Measurements from ENCODE around the gene RPA1. TPM values are rescaled to one million over a fixed set of nuclear protein-coding genes. Genes with fewer than 3 reads are reported as not detected.

RPA1 gene
- 100 to 1,000 TPM; 314 to 325 TPM for total RNA-seq

GRCh38 chr17:1829592-1830257 is at the start of gene RPA1, which contains the start of gene SMYD4:
Gene RPA1 (plus strand): TSS chr17:1830005. CDS start chr17:1830094, 89 bp downstream.
Gene SMYD4 (minus strand): TSS chr17:1829902. CDS start chr17:1827994, 1,908 bp downstream.
- H3K27ac Mint-ChIP-seq, result peak within 1 kb of the TSS; percentile 91
- CTCF ChIA-PET, result interaction anchor here (0.7 to 2.5 kb wide), 5 partner anchors 34 to 114 kb away, joined by 3 to 17 read pairs (median 3); no protein-coding TSS in a partner anchor
- H3K4me1 Mint-ChIP-seq (ENCODE audit: low read depth), result peaks cover 71% of the 10 kb centered on the region
- peak within 1 kb of the TSS; percentile 91 for H3K4me3 Mint-ChIP-seq
- H3K36me3 Mint-ChIP-seq (ENCODE audit: low read depth), result peaks cover 55% of the 10 kb centered on the region
- no peaks in the 10 kb centered on the region for H3K9me3 Mint-ChIP-seq (ENCODE audit: insufficient read depth)
- DNase-seq (peak; percentile 92), ATAC-seq (peak; percentile 99)
- H3K27me3 Mint-ChIP-seq (ENCODE audit: low read depth), result no peaks in the 10 kb centered on the region
- POLR2A ChIA-PET, result interaction anchor here (0.6 to 2.4 kb wide), 14 partner anchors 10 to 507 kb away, joined by 3 to 16 read pairs (median 3); partner anchors contain the start of genes CRK, INPP5K, TSR1 and WDR81

DNA sequence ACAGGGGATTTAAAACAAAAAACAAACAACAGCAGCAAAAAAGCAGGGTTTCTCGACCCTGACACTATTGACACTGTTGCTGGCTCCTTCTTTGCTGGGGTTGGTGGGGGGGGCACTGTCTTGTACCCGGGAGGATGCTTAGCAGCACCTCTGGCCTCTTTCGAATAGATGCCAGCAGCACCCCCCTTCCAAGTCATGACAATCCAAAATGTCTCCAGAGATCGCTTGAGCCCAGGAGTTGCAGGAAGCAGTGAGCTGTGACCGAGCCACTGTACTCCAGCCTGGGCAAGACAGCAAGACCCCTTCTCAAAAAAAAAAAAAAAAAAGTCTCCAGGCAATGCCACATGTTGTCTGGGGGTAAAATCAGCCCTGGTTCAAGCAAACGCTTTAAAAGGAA is 47.6 kb upstream of the RPA1 start:
- ChIA-PET CTCF (interaction anchor here (2.1 to 4.3 kb wide), 3 partner anchors 61 to 65 kb away, joined by 10 to 35 read pairs (median 16); no protein-coding TSS in a partner anchor), POLR2A (no interaction called here)
- Mint-ChIP-seq H3K27me3 (ENCODE audit: low read depth) (no peaks in the 10 kb centered on the region), H3K4me3 (no peak overlapping the region), H3K4me1 (ENCODE audit: low read depth) (peaks cover 12% of the 10 kb centered on the region), H3K9me3 (ENCODE audit: insufficient read depth) (no peaks in the 10 kb centered on the region), H3K36me3 (ENCODE audit: low read depth) (peaks cover 53% of the 10 kb centered on the region), H3K27ac (peak overlapping the region; percentile 20)
- no peak for ATAC-seq
- DNase-seq, result no peak

- H3K36me3 Mint-ChIP-seq (ENCODE audit: low read depth), result peaks cover 53% of the 10 kb centered on the region
- ChIA-PET CTCF (interaction anchor here (0.8 to 4.3 kb wide), 9 partner anchors 11 to 117 kb away, joined by 3 to 35 read pairs (median 6); no protein-coding TSS in a partner anchor), POLR2A (interaction anchor here (1.0 kb wide), 1 partner anchor 10 kb away, joined by 3 read pairs; no protein-coding TSS in a partner anchor)
- ATAC-seq, result no peak
- peaks cover 12% of the 10 kb centered on the region for H3K4me1 Mint-ChIP-seq (ENCODE audit: low read depth)
- H3K9me3 Mint-ChIP-seq (ENCODE audit: insufficient read depth), result no peaks in the 10 kb centered on the region
- H3K4me3 Mint-ChIP-seq, result no peak overlapping the region
- H3K27me3 Mint-ChIP-seq (ENCODE audit: low read depth), result no peaks in the 10 kb centered on the region
- no peak for DNase-seq
- H3K27ac Mint-ChIP-seq, result no peak overlapping the region
Measured at GRCh38 chr17:1783271-1783670, 46.5 kb upstream of the RPA1 start.

GRCh38 chr17:1783834-1784611 is 45.8 kb upstream of the RPA1 start:
- no peaks in the 10 kb centered on the region for H3K27me3 Mint-ChIP-seq (ENCODE audit: low read depth)
- H3K4me3 Mint-ChIP-seq, result no peak overlapping the region
- CTCF ChIA-PET, result interaction anchor here (0.7 to 4.3 kb wide), 11 partner anchors 11 to 118 kb away, joined by 3 to 35 read pairs (median 5); no protein-coding TSS in a partner anchor
- H3K36me3 Mint-ChIP-seq (ENCODE audit: low read depth), result peaks cover 54% of the 10 kb centered on the region
- DNase-seq (no peak), ATAC-seq (no peak)
- H3K4me1 Mint-ChIP-seq (ENCODE audit: low read depth), result peaks cover 12% of the 10 kb centered on the region
- no peaks in the 10 kb centered on the region for H3K9me3 Mint-ChIP-seq (ENCODE audit: insufficient read depth)
- peak overlapping the region; percentile 33 for H3K27ac Mint-ChIP-seq
- POLR2A ChIA-PET, result interaction anchor here (1.0 kb wide), 1 partner anchor 11 kb away, joined by 3 read pairs; no protein-coding TSS in a partner anchor

- peaks cover 12% of the 10 kb centered on the region for H3K4me1 Mint-ChIP-seq (ENCODE audit: low read depth)
- H3K4me3 Mint-ChIP-seq, result no peak overlapping the region
- ATAC-seq (no peak), DNase-seq (no peak)
- no peaks in the 10 kb centered on the region for H3K9me3 Mint-ChIP-seq (ENCODE audit: insufficient read depth)
- no peaks in the 10 kb centered on the region for H3K27me3 Mint-ChIP-seq (ENCODE audit: low read depth)
- ChIA-PET CTCF (no interaction called here), POLR2A (no interaction called here)
- peaks cover 50% of the 10 kb centered on the region for H3K36me3 Mint-ChIP-seq (ENCODE audit: low read depth)
- peak overlapping the region; percentile 53 for H3K27ac Mint-ChIP-seq
Measured at GRCh38 chr17:1785930-1786329, 43.9 kb upstream of the RPA1 start.

DNA sequence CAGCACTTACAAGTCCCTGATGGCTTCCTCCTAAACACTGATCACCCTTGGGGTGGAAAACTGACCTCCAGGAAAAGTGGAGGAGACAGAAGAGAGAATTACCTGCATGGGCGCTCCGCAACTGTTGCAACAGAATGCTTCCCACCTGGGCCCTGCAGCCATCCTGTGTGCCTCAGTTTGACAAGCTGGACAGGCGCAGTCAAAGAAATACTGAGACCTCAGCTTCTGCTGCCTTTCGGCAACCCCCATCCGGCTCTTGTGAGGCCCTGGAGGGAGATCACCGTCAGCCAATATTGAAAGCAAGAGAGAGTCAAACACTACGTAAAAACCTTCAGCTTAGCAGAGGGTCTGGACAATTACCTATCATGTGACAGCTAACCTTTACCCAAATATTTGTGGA is 43.1 kb upstream of the RPA1 start:
- ChIA-PET CTCF (no interaction called here), POLR2A (no interaction called here)
- Mint-ChIP-seq H3K4me1 (ENCODE audit: low read depth) (peaks cover 12% of the 10 kb centered on the region), H3K27ac (no peak overlapping the region), H3K36me3 (ENCODE audit: low read depth) (peaks cover 47% of the 10 kb centered on the region), H3K4me3 (no peak overlapping the region), H3K9me3 (ENCODE audit: insufficient read depth) (no peaks in the 10 kb centered on the region), H3K27me3 (ENCODE audit: low read depth) (no peaks in the 10 kb centered on the region)
- DNase-seq, result no peak
- no peak for ATAC-seq

DNA sequence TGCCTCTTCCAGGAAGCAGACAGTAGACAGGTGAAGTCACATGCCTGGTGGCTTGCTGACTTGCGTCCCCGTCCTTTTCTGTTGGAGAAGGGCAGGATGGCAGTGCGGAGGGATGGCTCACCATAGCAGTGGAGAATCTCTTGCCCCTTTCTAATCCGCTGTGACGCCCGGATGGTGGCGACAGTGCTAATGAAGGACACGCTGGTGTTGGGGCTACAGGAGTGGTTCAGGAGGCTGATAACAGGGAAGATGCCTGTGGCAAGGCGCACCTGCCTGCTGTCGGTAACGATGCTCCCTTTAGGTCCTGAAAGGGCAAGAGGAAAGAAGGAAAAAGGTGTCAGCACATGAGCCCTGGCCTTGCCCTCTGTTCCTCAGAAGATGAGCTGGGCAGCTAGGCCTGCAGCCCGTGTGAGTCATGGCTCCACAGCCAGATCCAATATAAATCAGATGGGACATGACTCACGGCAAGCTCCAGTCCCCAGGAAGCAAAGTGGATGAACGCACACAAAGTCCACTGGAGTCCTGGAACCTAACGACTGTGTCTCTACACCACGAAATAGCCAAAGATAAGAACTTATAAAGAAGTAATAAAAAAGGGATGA is 42.4 kb upstream of the RPA1 start:
- CTCF ChIA-PET, result no interaction called here
- no peak overlapping the region for H3K27ac Mint-ChIP-seq
- POLR2A ChIA-PET, result no interaction called here

DNA sequence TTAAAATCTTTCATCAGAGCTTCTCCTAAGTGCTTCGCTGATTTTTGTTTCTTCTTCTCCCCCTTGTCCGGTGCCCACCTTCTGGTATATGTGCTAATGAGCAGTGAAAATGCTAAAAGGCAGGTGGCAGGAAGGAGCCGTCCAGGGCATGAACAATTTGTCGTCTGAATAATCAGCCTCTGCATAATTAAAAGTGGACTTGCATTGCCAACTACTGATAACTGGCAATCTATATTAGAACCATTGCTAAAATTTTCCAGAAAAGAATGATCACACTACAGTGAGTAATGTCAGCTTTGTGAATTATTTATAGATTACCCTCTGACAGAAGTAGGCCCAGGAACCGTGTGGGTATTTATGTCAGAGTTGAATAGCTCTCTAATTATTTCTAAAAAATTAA is 39.9 kb upstream of the RPA1 start:
- Mint-ChIP-seq H3K4me3 (no peak overlapping the region), H3K36me3 (ENCODE audit: low read depth) (peaks cover 32% of the 10 kb centered on the region), H3K27me3 (ENCODE audit: low read depth) (no peaks in the 10 kb centered on the region), H3K27ac (no peak overlapping the region), H3K4me1 (ENCODE audit: low read depth) (no peaks in the 10 kb centered on the region), H3K9me3 (ENCODE audit: insufficient read depth) (no peaks in the 10 kb centered on the region)
- DNase-seq, result no peak
- CTCF ChIA-PET, result no interaction called here
- POLR2A ChIA-PET, result no interaction called here
- ATAC-seq, result no peak

More for the DNA sequence above, 42.4 kb upstream of the RPA1 start:
- ATAC-seq (no peak), DNase-seq (no peak)
- no peaks in the 10 kb centered on the region for H3K9me3 Mint-ChIP-seq (ENCODE audit: insufficient read depth)
- H3K4me1 Mint-ChIP-seq (ENCODE audit: low read depth), result peaks cover 12% of the 10 kb centered on the region
- H3K27me3 Mint-ChIP-seq (ENCODE audit: low read depth), result no peaks in the 10 kb centered on the region
- no peak overlapping the region for H3K4me3 Mint-ChIP-seq
- H3K36me3 Mint-ChIP-seq (ENCODE audit: low read depth), result peaks cover 40% of the 10 kb centered on the region

- peaks cover 3% of the 10 kb centered on the region for H3K4me1 Mint-ChIP-seq (ENCODE audit: low read depth)
- no peaks in the 10 kb centered on the region for H3K9me3 Mint-ChIP-seq (ENCODE audit: insufficient read depth)
- H3K27ac Mint-ChIP-seq, result no peak overlapping the region
- H3K4me3 Mint-ChIP-seq, result no peak overlapping the region
- no peaks in the 10 kb centered on the region for H3K27me3 Mint-ChIP-seq (ENCODE audit: low read depth)
- POLR2A ChIA-PET, result interaction anchor here (0.9 kb wide), 1 partner anchor 11 kb away, joined by 3 read pairs; no protein-coding TSS in a partner anchor
- H3K36me3 Mint-ChIP-seq (ENCODE audit: low read depth), result peaks cover 35% of the 10 kb centered on the region
- no peak for DNase-seq
- no peak for ATAC-seq
- CTCF ChIA-PET, result interaction anchor here (1.2 kb wide), 1 partner anchor 72 kb away, joined by 3 read pairs; no protein-coding TSS in a partner anchor
Measured at GRCh38 chr17:1792495-1793446, 37.0 kb upstream of the RPA1 start.

- no peak for ATAC-seq
- no peaks in the 10 kb centered on the region for H3K9me3 Mint-ChIP-seq (ENCODE audit: insufficient read depth)
- no peaks in the 10 kb centered on the region for H3K27me3 Mint-ChIP-seq (ENCODE audit: low read depth)
- ChIA-PET POLR2A (interaction anchor here (0.9 kb wide), 1 partner anchor 10 kb away, joined by 3 read pairs; no protein-coding TSS in a partner anchor), CTCF (interaction anchor here (1.2 kb wide), 1 partner anchor 72 kb away, joined by 3 read pairs; no protein-coding TSS in a partner anchor)
- peaks cover 3% of the 10 kb centered on the region for H3K4me1 Mint-ChIP-seq (ENCODE audit: low read depth)
- no peak for DNase-seq
- H3K36me3 Mint-ChIP-seq (ENCODE audit: low read depth), result peaks cover 37% of the 10 kb centered on the region
- no peak overlapping the region for H3K4me3 Mint-ChIP-seq
- H3K27ac Mint-ChIP-seq, result no peak overlapping the region
Measured at GRCh38 chr17:1793447-1793806, 36.4 kb upstream of the RPA1 start.

- CTCF ChIA-PET, result interaction anchor here (1.2 to 4.0 kb wide), 3 partner anchors 69 to 85 kb away, joined by 3 to 20 read pairs (median 4); no protein-coding TSS in a partner anchor
- no peak overlapping the region for H3K27ac Mint-ChIP-seq
- ATAC-seq (no peak), DNase-seq (no peak)
- H3K9me3 Mint-ChIP-seq (ENCODE audit: insufficient read depth), result no peaks in the 10 kb centered on the region
- no peak overlapping the region for H3K4me3 Mint-ChIP-seq
- H3K27me3 Mint-ChIP-seq (ENCODE audit: low read depth), result no peaks in the 10 kb centered on the region
- POLR2A ChIA-PET, result no interaction called here
- H3K4me1 Mint-ChIP-seq (ENCODE audit: low read depth), result peaks cover 3% of the 10 kb centered on the region
- peaks cover 40% of the 10 kb centered on the region for H3K36me3 Mint-ChIP-seq (ENCODE audit: low read depth)
Measured at GRCh38 chr17:1796800-1797199, 33.0 kb upstream of the RPA1 start.

Measured in activated CD8-positive, alpha-beta T cell treated with anti-CD3 and anti-CD28 coated beads, Interleukin-2, amount 10 ng/mL, durations not matched to agents 7 days and 5 days (primary cell).